GM12878 (cell line): Measurements from ENCODE around the gene SUGP2. TPM values are rescaled to one million over a fixed set of nuclear protein-coding genes. Genes with fewer than 3 reads are reported as not detected.

Experiments
- ATAC-seq: fragments of 200-7000 bp; cut with Tn5 transposase; 3 replicates; pipeline ENCODE4 v1.9.1; 2020; ENCODE audit warnings: mild to moderate bottlenecking, moderate library complexity
- BruUV-seq: library from RNA; stranded (reverse); fragments of 400-500 nt; replicated peaks from 2 replicates; lab custom pipeline; 2021; lab: Mats Ljungman, UMichigan
- CTCF ChIA-PET: fragments of 300-600 bp; sonication (Branson Sonifier 250); formaldehyde crosslinking; extraction: SDS; loops from one replicate; lab custom pipeline; 2021; ENCODE audit warnings: inconsistent platforms; lab: Yijun Ruan, JAX
- POLR2A ChIA-PET: fragments of 350-600 bp; formaldehyde crosslinking; extraction: SDS; loops from one replicate; lab custom pipeline; 2021; ENCODE audit warnings: inconsistent platforms; lab: Charles Lee
- RAD21 ChIA-PET: fragments of 300-600 bp; sonication (Branson Sonifier 250); formaldehyde crosslinking; loops from one replicate; lab custom pipeline; 2023; ENCODE audit warnings: antibody characterized with exemption; ENCODE audit not compliant: unreplicated experiment; lab: Charles Lee
- SMC1A ChIA-PET: fragments of 300-600 bp; sonication (Branson Sonifier 250); formaldehyde crosslinking; loops from one replicate; lab custom pipeline; 2023; ENCODE audit not compliant: unreplicated experiment, uncharacterized antibody; lab: Charles Lee
- DNase-seq: peaks from one replicate; pipeline ENCODE4 v3.0.0-alpha.2; 2011; ENCODE audit warnings: low read depth, low spot score
- FAIRE-seq: peaks from 3 replicates; lab custom pipeline; 2011; peaks lifted over from hg19 to GRCh38; lab: Jason Lieb, UNC
- H2AFZ ChIP-seq: 2 replicates; pipeline ENCODE4 v1.6.0; 2011; ENCODE audit warnings: low read depth, low read length, control low read depth; ENCODE audit not compliant: control insufficient read depth
- H3K27ac ChIP-seq: 2 replicates; pipeline ENCODE4 v1.5.1; 2011; ENCODE audit warnings: control low read depth; ENCODE audit not compliant: control insufficient read depth, insufficient read depth
- H3K27me3 ChIP-seq, 2 experiments: replicated peaks in 1 of 2; 2 replicates each; pipeline versions ENCODE4 v1.6.0 to v1.6.1; 2011; ENCODE audit warnings: low read length in 1 of 2; ENCODE audit not compliant: control insufficient read depth in 2 of 2, insufficient read depth in 2 of 2
- H3K36me3 ChIP-seq, 2 experiments: 2 replicates each; pipeline ENCODE4 v1.5.1; 2011; ENCODE audit warnings: low read length in 1 of 2; ENCODE audit not compliant: control insufficient read depth in 2 of 2, insufficient read depth in 2 of 2
- H3K4me1 ChIP-seq: 2 replicates; pipeline ENCODE4 v1.6.1; 2011; ENCODE audit warnings: mild to moderate bottlenecking, low read length, moderate library complexity, mixed read lengths; ENCODE audit not compliant: control insufficient read depth, insufficient read depth
- H3K4me2 ChIP-seq: 2 replicates; pipeline ENCODE4 v1.6.0; 2011; ENCODE audit warnings: control low read depth; ENCODE audit not compliant: control insufficient read depth, insufficient read depth
- H3K4me3 ChIP-seq: fragments of 200-600 bp; sonication (generic); 2 replicates; pipeline ENCODE4 v1.5.1; 2016
- H3K79me2 ChIP-seq: 2 replicates; pipeline ENCODE4 v1.6.0; 2011; ENCODE audit warnings: low read length; ENCODE audit not compliant: control insufficient read depth, insufficient read depth
- H3K9ac ChIP-seq: 2 replicates; pipeline ENCODE4 v1.8.0; 2011; ENCODE audit warnings: low read length, control low read depth, mixed read lengths; ENCODE audit not compliant: control insufficient read depth, insufficient read depth
- H3K9me3 ChIP-seq: replicated peaks from 3 replicates; pipeline ENCODE4 v1.5.1; 2011; ENCODE audit warnings: mild to moderate bottlenecking, low read length; ENCODE audit not compliant: control insufficient read depth, insufficient read depth
- H4K20me1 ChIP-seq: 2 replicates; pipeline ENCODE4 v1.6.0; 2011; ENCODE audit not compliant: control insufficient read depth, insufficient read depth
- BRCA1 ChIP-seq: IDR thresholded peaks from 2 replicates; pipeline ENCODE4 v1.6.1; 2011; ENCODE audit warnings: low read depth, low read length, improper control_type of control experiment
- CBFB ChIP-seq: IDR thresholded peaks from 2 replicates; pipeline ENCODE4 v1.6.1; 2016; ENCODE audit warnings: antibody characterized with exemption, low read depth
- EGR1 ChIP-seq, 2 experiments: IDR thresholded peaks; 1 replicate in 1 of 2; 2 replicates in 1 of 2; pipeline ENCODE4 v1.6.1; 2011 to 2012; ENCODE audit warnings: low read depth in 2 of 2, low read length in 2 of 2, borderline replicate concordance in 1 of 2, mild to moderate bottlenecking in 1 of 2, moderate library complexity in 1 of 2
- HDAC2 ChIP-seq: fragments of 200-600 bp; sonication (generic); IDR thresholded peaks from 2 replicates; pipeline ENCODE4 v1.6.1; 2017
- HDGF ChIP-seq: fragments of 450-650 bp; IDR thresholded peaks from 2 replicates; pipeline ENCODE4 v1.6.1; 2016; ENCODE audit warnings: antibody characterized with exemption
- MYC ChIP-seq: IDR thresholded peaks from 2 replicates; pipeline ENCODE4 v1.6.1; 2011; ENCODE audit warnings: mild to moderate bottlenecking, low read length, moderate library complexity, inconsistent platforms; ENCODE audit not compliant: insufficient read depth, insufficient replicate concordance, insufficient read length, severe bottlenecking
- PAX8 ChIP-seq: fragments of 450-650 bp; IDR thresholded peaks from 2 replicates; pipeline ENCODE4 v1.6.1; 2017; ENCODE audit warnings: mild to moderate bottlenecking, moderate library complexity
- STAT1 ChIP-seq: fragments of 450-650 bp; conservative IDR thresholded peaks from 2 replicates; pipeline ENCODE4 v1.6.1; 2014; ENCODE audit warnings: antibody characterized with exemption, mild to moderate bottlenecking
- ZBTB40 ChIP-seq: fragments of 450-650 bp; IDR thresholded peaks from 2 replicates; pipeline ENCODE4 v1.6.1; 2016; ENCODE audit warnings: mild to moderate bottlenecking, moderate library complexity, borderline replicate concordance
- ZNF207 ChIP-seq: fragments of 450-650 bp; IDR thresholded peaks from 2 replicates; pipeline ENCODE4 v1.6.1; 2014; ENCODE audit warnings: antibody characterized with exemption, mild to moderate bottlenecking, borderline replicate concordance
- ZNF384 ChIP-seq: IDR thresholded peaks from 2 replicates; pipeline ENCODE4 v1.6.1; 2012; ENCODE audit warnings: low read depth, mild to moderate bottlenecking, low read length, improper control_type of control experiment, borderline replicate concordance
- WGBS: methylation state at CpG from one replicate; pipeline ENCODE4 v1.1.6; 2016; ENCODE audit warnings: low lambda C conversion rate; ENCODE audit not compliant: insufficient replicate concordance, insufficient coverage; ENCODE audit errors: missing lambda C conversion rate; 5-methylcytosine and 5-hydroxymethylcytosine counted together
- in situ Hi-C: fragments of 300-500 bp; cut with MboI; formaldehyde crosslinking; loops from 9 replicates; pipeline ENCODE4 v1.14.3; 2018; ENCODE audit warnings: mixed read lengths
- intact Hi-C: fragments of 100-400 bp; cut with micrococcal nuclease; formaldehyde crosslinking; loops from one replicate; pipeline ENCODE4 v1.14.2; 2022; ENCODE audit not compliant: unreplicated experiment
- polyA plus RNA-seq, 11 experiments: library from polyadenylated mRNA; depleted of rRNA in 4 of 11; unstranded in 6 of 11; stranded (reverse) in 5 of 11; fragments of >200 nt; fragmentation: Nextera tagmentation in 4 of 11; fragmentation: Illumina TruSeq in 1 of 11; extraction: Ambion mirVana in 4 of 11; extraction: Trizol in 1 of 11; gene quantifications; 1 replicate in 1 of 11; 2 replicates in 10 of 11; pipeline versions ENCODE4 v1.2.1 to v1.2.3, GENCODE V29; 2011 to 2016; ENCODE audit warnings: inconsistent platforms in 2 of 11, missing spikeins in 2 of 11, low read depth in 1 of 11
- total RNA-seq, 4 experiments: library from RNA; depleted of rRNA in 3 of 4; stranded (reverse); fragments of >200 nt in 3 of 4; fragmentation: Illumina TruSeq in 1 of 4; extraction: Trizol in 1 of 4; gene quantifications; 2 replicates each; pipeline versions ENCODE4 v1.2.1 to v1.2.3, GENCODE V29; 2013 to 2021
- TF ChIP-seq, protein P1 (sequence below): fragments of 450-650 bp; IDR thresholded peaks from 2 replicates; pipeline ENCODE4 v1.6.1; 2014; ENCODE audit warnings: mild to moderate bottlenecking

SUGP2 gene
- total and polyA plus RNA-seq, 10 of the 15 experiments (the other 5 are each of a cell fraction or from before 2014, with no cell fraction given): 15.0 to 120 (median 57.2) TPM

GRCh38 chr19:18951721-18952281 lies 81.5 kb downstream of the SUGP2 start:
- in situ Hi-C loops: no loop called here
- TF ChIP-seq EGR1 (IDR thresholded peaks at IDR 0.05; ENCODE audit: borderline replicate concordance in 1 of 2, low read depth in 2 of 2, low read length in 2 of 2) (no peak), ZNF384 (no peak), CBFB (no peak), BRCA1 (no peak)
- Histone ChIP-seq H3K4me1 (peaks cover 12% of the 10 kb centered on the region), H3K4me3 (no peak overlapping the region), H2AFZ (no peak overlapping the region), H4K20me1 (no peaks in the 10 kb centered on the region), H3K79me2 (no peaks in the 10 kb centered on the region), H3K27me3 (no peaks in the 10 kb centered on the region), H3K27ac (no peak overlapping the region), H3K36me3 (no peaks in the 10 kb centered on the region), H3K4me2 (no peak overlapping the region), H3K9ac (no peak overlapping the region), H3K9me3 (no peaks in the 10 kb centered on the region)
- WGBS: 15% methylated on average over 7 of the region's 7 CpGs
- no TSS peak for BruUV-seq
- FAIRE-seq (no peak), DNase-seq (no peak), ATAC-seq (no peak)
- SMC1A ChIA-PET: no interaction called here
- RAD21 ChIA-PET: no interaction called here
- intact Hi-C loops: no loop called here
- CTCF ChIA-PET: no interaction called here
- POLR2A ChIA-PET: no interaction called here

DNA sequence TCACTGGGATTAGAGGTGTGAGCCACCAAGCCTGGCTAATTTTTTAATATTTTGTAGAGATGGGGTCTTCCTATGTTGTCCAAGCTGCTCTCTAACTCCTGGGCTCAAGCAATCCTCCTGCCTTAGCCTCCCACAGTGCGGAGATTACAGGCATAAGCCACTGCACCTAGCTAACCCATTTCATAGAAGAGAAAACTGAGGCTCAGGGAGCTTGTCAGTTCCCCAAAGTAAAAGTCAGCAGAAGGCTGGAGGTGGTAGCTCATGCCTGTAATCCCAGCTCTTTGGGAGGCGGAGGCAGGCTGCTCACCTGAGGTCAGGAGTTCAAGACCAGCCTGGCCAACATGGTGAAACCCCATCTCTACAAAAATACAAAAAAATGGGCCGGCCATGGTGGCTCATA lies 83.5 kb downstream of the SUGP2 start:
- no peak for FAIRE-seq
- no TSS peak for BruUV-seq
- no peak overlapping the region for H3K4me3 ChIP-seq
- no peak overlapping the region for H2AFZ ChIP-seq
- intact Hi-C loops: no loop called here
- no peak overlapping the region for H3K4me2 ChIP-seq
- ChIA-PET POLR2A (interaction anchor here (0.6 to 0.7 kb wide), 2 partner anchors 15 to 23 kb away, joined by 3 to 4 read pairs; no protein-coding TSS in a partner anchor), SMC1A (no interaction called here), CTCF (interaction anchor here (1.0 to 1.1 kb wide), 2 partner anchors 36 to 103 kb away, joined by 3 read pairs; no protein-coding TSS in a partner anchor), RAD21 (no interaction called here)
- no peaks in the 10 kb centered on the region for H3K27me3 ChIP-seq
- H3K79me2 ChIP-seq: no peaks in the 10 kb centered on the region
- H3K4me1 ChIP-seq: peaks cover 14% of the 10 kb centered on the region
- no peaks in the 10 kb centered on the region for H3K36me3 ChIP-seq
- H3K27ac ChIP-seq: no peak overlapping the region
- no peaks in the 10 kb centered on the region for H4K20me1 ChIP-seq
- no peak for ATAC-seq
- no peaks in the 10 kb centered on the region for H3K9me3 ChIP-seq
- in situ Hi-C loops: no loop called here
- H3K9ac ChIP-seq: no peak overlapping the region
- 50% methylated on average over 3 of the region's 3 CpGs for WGBS
- DNase-seq: no peak
- TF ChIP-seq HDAC2 (no peak), ZNF207 (no peak), ZBTB40 (no peak), HDGF (no peak), MYC (no peak), STAT1 (no peak), PAX8 (no peak)
- TF ChIP-seq, protein P1, sequence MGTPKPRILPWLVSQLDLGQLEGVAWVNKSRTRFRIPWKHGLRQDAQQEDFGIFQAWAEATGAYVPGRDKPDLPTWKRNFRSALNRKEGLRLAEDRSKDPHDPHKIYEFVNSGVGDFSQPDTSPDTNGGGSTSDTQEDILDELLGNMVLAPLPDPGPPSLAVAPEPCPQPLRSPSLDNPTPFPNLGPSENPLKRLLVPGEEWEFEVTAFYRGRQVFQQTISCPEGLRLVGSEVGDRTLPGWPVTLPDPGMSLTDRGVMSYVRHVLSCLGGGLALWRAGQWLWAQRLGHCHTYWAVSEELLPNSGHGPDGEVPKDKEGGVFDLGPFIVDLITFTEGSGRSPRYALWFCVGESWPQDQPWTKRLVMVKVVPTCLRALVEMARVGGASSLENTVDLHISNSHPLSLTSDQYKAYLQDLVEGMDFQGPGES: no peak
